GM18951 (cell line): ENCODE data around the gene POLDIP3.

Experiments
- POLR2A ChIP-seq: IDR thresholded peaks from 4 replicates; pipeline ENCODE4 v1.6.1; 2011; ENCODE audit warnings: mild to moderate bottlenecking; ENCODE audit not compliant: insufficient read length, insufficient read depth; ENCODE audit errors: extremely low read depth
- in situ Hi-C: fragments of 300-500 bp; cut with MboI; formaldehyde crosslinking; loops from one replicate; pipeline ENCODE4 v1.12.0; 2022; ENCODE audit warnings: low sequenced_read_pairs, mixed read lengths, inconsistent platforms; ENCODE audit not compliant: unreplicated experiment

POLDIP3 gene

GRCh38 chr22:42603427-42603826 is 11.3 kb downstream of the POLDIP3 start:
- TF ChIP-seq POLR2A, result no peak
- in situ Hi-C loops, result no loop called here

- in situ Hi-C loops, result no loop called here
- no peak for TF ChIP-seq POLR2A
These were observed 12.2 kb downstream of the POLDIP3 start for GRCh38 chr22:42602470-42602869.

- TF ChIP-seq POLR2A, result no peak
- in situ Hi-C loops, result no loop called here
These were observed 12.7 kb downstream of the POLDIP3 start for GRCh38 chr22:42601879-42602465.

GRCh38 chr22:42596863-42597530 is 17.7 kb downstream of the POLDIP3 start:
- in situ Hi-C loops, result no loop called here
- no peak for TF ChIP-seq POLR2A

- in situ Hi-C loops, result no loop called here
- TF ChIP-seq POLR2A, result no peak
These were observed 18.3 kb downstream of the POLDIP3 start for GRCh38 chr22:42596336-42596735.

- no peak for TF ChIP-seq POLR2A
These were observed 19.2 kb downstream of the POLDIP3 start for GRCh38 chr22:42595434-42595833.

GRCh38 chr22:42591987-42592386 is 22.7 kb downstream of the POLDIP3 start:
- no peak for TF ChIP-seq POLR2A
- in situ Hi-C loops, result no loop called here

More at GRCh38 chr22:42595434-42595833, 19.2 kb downstream of the POLDIP3 start:
- in situ Hi-C loops, result no loop called here

- no peak for TF ChIP-seq POLR2A
- in situ Hi-C loops, result no loop called here
These were observed 27.0 kb downstream of the POLDIP3 start for GRCh38 chr22:42587588-42588175.

- in situ Hi-C loops, result no loop called here
- TF ChIP-seq POLR2A, result no peak
These were observed 28.3 kb downstream of the POLDIP3 start for GRCh38 chr22:42586381-42586780.

GRCh38 chr22:42585096-42585495 is 29.6 kb downstream of the POLDIP3 start:
- in situ Hi-C loops, result no loop called here
- TF ChIP-seq POLR2A, result no peak

- in situ Hi-C loops, result loop anchor here (5.0 kb wide), 1 partner anchor 67 kb away; the partner anchor contains the start of gene RRP7A
- TF ChIP-seq POLR2A, result no peak
These were observed 30.2 kb downstream of the POLDIP3 start for GRCh38 chr22:42584364-42584940.

- no peak for TF ChIP-seq POLR2A
- in situ Hi-C loops, result loop anchor here (5.0 kb wide), 1 partner anchor 66 kb away; the partner anchor contains the start of gene RRP7A
These were observed 31.7 kb downstream of the POLDIP3 start for GRCh38 chr22:42582987-42583386.

GRCh38 chr22:42581762-42582716 is 32.6 kb downstream of the POLDIP3 start:
- in situ Hi-C loops, result loop anchor here (5.0 kb wide), 1 partner anchor 65 kb away; the partner anchor contains the start of gene RRP7A
- peak; percentile 74 for TF ChIP-seq POLR2A

- in situ Hi-C loops, result loop anchor here (5.0 kb wide), 1 partner anchor 64 kb away; the partner anchor contains the start of gene RRP7A
These were observed 33.4 kb downstream of the POLDIP3 start for GRCh38 chr22:42581194-42581761.

- in situ Hi-C loops, result loop anchor here (5.0 kb wide), 1 partner anchor 63 kb away; the partner anchor contains the start of gene RRP7A
These were observed 34.6 kb downstream of the POLDIP3 start for GRCh38 chr22:42580040-42580439.
